SIG-M5 treated with dmso at 0.1 percent for 504 hours (cell line): Measurements from ENCODE around the gene DDN.
A peak's percentile ranks its signal among the peaks of the same experiment; 100 is the strongest.

Experiments
- DNase-seq: peaks from one replicate; lab custom pipeline; 2025; ENCODE audit not compliant: unreplicated experiment; lab: John Stamatoyannopoulos, UW

Gene DDN

GRCh38 chr12:49015196-49015595 lies 16.0 kb upstream of the DDN start:
- no peak for DNase-seq

GRCh38 chr12:49014547-49014946 lies 15.4 kb upstream of the DDN start:
- no peak for DNase-seq

- DNase-seq: no peak
Observed at GRCh38 chr12:49013428-49013827, 14.3 kb upstream of the DDN start.

- no peak for DNase-seq
Observed at GRCh38 chr12:49012739-49013138, 13.6 kb upstream of the DDN start.

- no peak for DNase-seq
Observed at GRCh38 chr12:49010092-49010668, 11.0 kb upstream of the DDN start.

GRCh38 chr12:49008943-49009342 lies 9.8 kb upstream of the DDN start:
- DNase-seq: no peak

GRCh38 chr12:49000346-49000745 lies 1.2 kb upstream of the DDN start:
- no peak for DNase-seq

GRCh38 chr12:48998497-48999353 lies 450 bp downstream of the DDN start:
- DNase-seq: peak; percentile 17

- no peak for DNase-seq
Observed at GRCh38 chr12:48997719-48998496, 1.3 kb downstream of the DDN start.

- DNase-seq: peak; percentile 77
Observed at GRCh38 chr12:48996794-48997718, 2.1 kb downstream of the DDN start.

GRCh38 chr12:48995086-48995879 lies 3.9 kb downstream of the DDN start:
- DNase-seq: peak; percentile 76

GRCh38 chr12:48994224-48995085 lies 4.7 kb downstream of the DDN start:
- no peak for DNase-seq

- DNase-seq: no peak
Observed at GRCh38 chr12:48993787-48994186, 5.4 kb downstream of the DDN start.

GRCh38 chr12:48991247-48992050 lies 7.7 kb downstream of the DDN start:
- DNase-seq: no peak

- DNase-seq: no peak
Observed at GRCh38 chr12:48990552-48990951, 8.6 kb downstream of the DDN start.

GRCh38 chr12:48988030-48988649 lies 11.0 kb downstream of the DDN start:
- peak; percentile 46 for DNase-seq

GRCh38 chr12:48986720-48987291 lies 12.4 kb downstream of the DDN start:
- no peak for DNase-seq
